Gastrocnemius medialis (tissue), 4 donors: ENCODE results near the gene ABHD17A.

Experiments
- CTCF ChIP-seq, 5 experiments: fragments of 450-650 bp in 3 of 5; fragments of 200-600 bp in 2 of 5; sonication (generic) in 2 of 5; IDR thresholded peaks in 4 of 5; conservative IDR thresholded peaks in 1 of 5; 1 replicate in 4 of 5; 2 replicates in 1 of 5; pipeline ENCODE4 v1.5.1; 2016 to 2019; ENCODE audit warnings: antibody characterized with exemption in 5 of 5, mild to moderate bottlenecking in 3 of 5, moderate library complexity in 3 of 5
- POLR2A ChIP-seq, 2 donors: fragments of 450-650 bp; IDR thresholded peaks; one replicate each; pipeline ENCODE4 v1.6.1; 2017; ENCODE audit warnings: antibody characterized with exemption in 2 of 2, mild to moderate bottlenecking in 2 of 2, moderate library complexity in 2 of 2

- TF ChIP-seq CTCF (IDR thresholded peaks at IDR 0.05 in 4 of 5, conservative IDR thresholded peaks at IDR 0.05 in 1 of 5) (no peak), POLR2A (IDR thresholded peaks at IDR 0.05) (no peak)
Observed at GRCh38 chr19:1860042-1860775, 25.1 kb downstream of the ABHD17A start.
